Vagina (tissue), 2 donors: ENCODE results near the gene SLC1A4. TPM values are rescaled to one million over a fixed set of nuclear protein-coding genes. Genes with fewer than 3 reads are reported as not detected.
"Not testable (repeated sequence)": the region's sequence is repeated elsewhere in the genome, so short reads cannot be mapped to it uniquely, and the experiment has no call there.

Experiments
- DNase-seq, 2 donors: peaks; one replicate each; pipeline ENCODE4 v3.0.0-alpha.2; 2017; ENCODE audit errors: extremely low spot score in 2 of 2
- H3K27ac ChIP-seq: fragments of 200-600 bp; sonication (generic); one replicate; pipeline ENCODE4 v1.5.1; 2019
- H3K27me3 ChIP-seq: fragments of 200-600 bp; sonication (generic); one replicate; pipeline ENCODE4 v1.5.1; 2019
- H3K36me3 ChIP-seq, 2 donors: fragments of 200-600 bp; sonication (generic); one replicate each; pipeline ENCODE4 v1.5.1; 2017 to 2019
- H3K4me1 ChIP-seq: fragments of 200-600 bp; sonication (generic); one replicate; pipeline ENCODE4 v1.5.1; 2019
- H3K4me3 ChIP-seq, 2 donors: fragments of 200-600 bp; sonication (generic); 1 replicate in 1 of 2; 2 replicates in 1 of 2; pipeline ENCODE4 v1.5.1; 2016 to 2019
- H3K9me3 ChIP-seq: fragments of 200-600 bp; sonication (generic); one replicate; pipeline ENCODE4 v1.5.1; 2019
- POLR2A ChIP-seq, 2 donors: fragments of 450-650 bp; IDR thresholded peaks; one replicate each; pipeline ENCODE4 v1.6.1; 2017; ENCODE audit warnings: antibody characterized with exemption in 2 of 2, mild to moderate bottlenecking in 2 of 2, moderate library complexity in 2 of 2
- POLR2AphosphoS5 ChIP-seq, 2 donors: sonication (generic); formaldehyde crosslinking; IDR thresholded peaks; one replicate each; pipeline ENCODE4 v1.9.0; 2017; ENCODE audit warnings: antibody characterized with exemption in 2 of 2, mild to moderate bottlenecking in 2 of 2, low read depth in 1 of 2; ENCODE audit not compliant: insufficient read depth in 1 of 2
- intact Hi-C: fragments of 100-400 bp; cut with DNase I; formaldehyde crosslinking; loops from one replicate; pipeline ENCODE4 v1.15.1; 2023
- total RNA-seq: library from RNA; depleted of rRNA; stranded (reverse); fragments of >200 nt; gene quantifications from one replicate; pipeline ENCODE4 v1.2.3, GENCODE V29; 2016
- TF ChIP-seq, protein P1 (sequence below), 3 experiments: fragments of 450-650 bp in 2 of 3; fragments of 200-600 bp in 1 of 3; sonication (generic) in 1 of 3; IDR thresholded peaks; one replicate each; pipeline ENCODE4 v1.5.1; 2017 to 2019; ENCODE audit warnings: antibody characterized with exemption in 3 of 3, mild to moderate bottlenecking in 2 of 3, moderate library complexity in 2 of 3

The SLC1A4 gene
- total RNA-seq, 1 donor from 2014 or later = 11.5 TPM

DNA sequence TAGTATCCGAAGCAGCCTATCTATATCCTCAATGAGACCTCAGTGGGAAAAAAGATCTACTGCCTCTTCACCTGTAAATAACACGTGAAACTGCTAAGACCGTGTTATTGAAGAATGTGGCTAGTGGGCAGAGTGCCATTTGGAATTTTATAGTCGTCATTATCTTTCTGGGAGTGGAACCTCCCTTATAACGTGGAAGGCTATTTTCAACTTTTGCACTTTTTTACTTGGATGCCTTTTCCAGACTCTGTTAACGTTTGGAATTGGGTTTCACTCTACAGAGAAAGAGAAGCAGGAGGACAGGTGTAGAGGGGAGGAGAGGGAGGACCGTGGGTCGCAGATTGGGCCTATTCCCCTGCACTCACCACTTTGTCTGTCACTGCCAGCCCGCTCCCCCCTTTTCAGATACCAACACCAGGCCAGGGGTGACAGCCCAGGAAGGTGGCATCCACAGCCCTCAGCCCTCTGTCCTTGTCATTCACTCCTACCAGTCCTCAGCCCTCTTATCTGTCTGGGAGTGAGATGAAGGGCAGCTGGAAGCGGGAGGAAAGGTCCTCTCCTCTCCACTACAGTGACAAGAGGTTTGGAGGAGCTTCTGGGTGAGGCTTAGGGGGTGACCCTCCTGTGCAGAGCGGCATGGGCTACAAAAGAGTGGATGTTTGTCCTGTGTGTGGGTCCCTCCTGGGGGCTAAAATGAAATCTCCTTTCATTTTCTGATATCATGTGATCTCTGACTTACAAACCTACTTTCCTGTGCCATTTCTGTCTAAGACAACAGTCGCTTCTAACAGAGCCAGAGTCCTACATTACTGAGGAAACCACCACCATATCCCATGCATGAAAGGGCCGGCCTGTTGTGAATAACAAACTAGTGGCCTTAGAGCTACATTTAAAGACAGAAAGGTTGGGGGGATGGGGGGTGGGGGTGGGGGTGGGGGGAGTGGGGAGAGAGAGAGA lies 43.1 kb downstream of the SLC1A4 start:
- TF ChIP-seq, protein P1, sequence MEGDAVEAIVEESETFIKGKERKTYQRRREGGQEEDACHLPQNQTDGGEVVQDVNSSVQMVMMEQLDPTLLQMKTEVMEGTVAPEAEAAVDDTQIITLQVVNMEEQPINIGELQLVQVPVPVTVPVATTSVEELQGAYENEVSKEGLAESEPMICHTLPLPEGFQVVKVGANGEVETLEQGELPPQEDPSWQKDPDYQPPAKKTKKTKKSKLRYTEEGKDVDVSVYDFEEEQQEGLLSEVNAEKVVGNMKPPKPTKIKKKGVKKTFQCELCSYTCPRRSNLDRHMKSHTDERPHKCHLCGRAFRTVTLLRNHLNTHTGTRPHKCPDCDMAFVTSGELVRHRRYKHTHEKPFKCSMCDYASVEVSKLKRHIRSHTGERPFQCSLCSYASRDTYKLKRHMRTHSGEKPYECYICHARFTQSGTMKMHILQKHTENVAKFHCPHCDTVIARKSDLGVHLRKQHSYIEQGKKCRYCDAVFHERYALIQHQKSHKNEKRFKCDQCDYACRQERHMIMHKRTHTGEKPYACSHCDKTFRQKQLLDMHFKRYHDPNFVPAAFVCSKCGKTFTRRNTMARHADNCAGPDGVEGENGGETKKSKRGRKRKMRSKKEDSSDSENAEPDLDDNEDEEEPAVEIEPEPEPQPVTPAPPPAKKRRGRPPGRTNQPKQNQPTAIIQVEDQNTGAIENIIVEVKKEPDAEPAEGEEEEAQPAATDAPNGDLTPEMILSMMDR (IDR thresholded peaks at IDR 0.05) = no peak
- TF ChIP-seq POLR2A (IDR thresholded peaks at IDR 0.05) (no peak), POLR2AphosphoS5 (IDR thresholded peaks at IDR 0.05; ENCODE audit: insufficient read depth in 1 of 2, low read depth in 1 of 2) (no peak)
- no peak for DNase-seq
- Histone ChIP-seq H3K27ac (no peak overlapping the region), H3K36me3 (no peaks in the 10 kb centered on the region), H3K4me3 (no peak overlapping the region), H3K27me3 (no peaks in the 10 kb centered on the region), H3K4me1 (peaks cover 17% of the 10 kb centered on the region), H3K9me3 (no peaks in the 10 kb centered on the region)
- intact Hi-C loops = no loop called here

DNA sequence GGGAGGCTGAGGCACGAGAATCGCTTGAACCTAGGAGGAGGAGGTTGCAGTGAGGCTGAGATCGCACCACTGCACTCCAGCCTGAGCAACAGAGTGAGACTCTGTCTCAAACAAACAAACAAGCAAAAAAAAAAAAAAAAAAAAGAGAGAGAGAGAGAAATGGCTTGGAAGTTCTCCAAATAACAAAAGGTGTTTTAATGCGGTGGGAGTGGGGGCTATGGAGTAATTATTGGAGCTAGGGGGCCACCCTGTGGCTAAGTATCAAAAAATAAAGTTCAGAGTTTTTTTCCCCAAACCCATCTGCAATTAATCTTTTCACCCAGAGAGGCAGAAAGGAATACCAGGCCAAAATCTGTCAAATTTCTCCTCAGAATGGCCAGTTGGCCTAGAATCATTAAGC lies 44.0 kb downstream of the SLC1A4 start:
- no peaks in the 10 kb centered on the region for H3K27me3 ChIP-seq
- peaks cover 17% of the 10 kb centered on the region for H3K4me1 ChIP-seq
- no peak overlapping the region for H3K27ac ChIP-seq
- H3K4me3 ChIP-seq = no peak overlapping the region
- no peak for TF ChIP-seq POLR2A (IDR thresholded peaks at IDR 0.05)
- TF ChIP-seq, protein P1 (IDR thresholded peaks at IDR 0.05) = no peak
- no peak for TF ChIP-seq POLR2AphosphoS5 (IDR thresholded peaks at IDR 0.05; ENCODE audit: insufficient read depth in 1 of 2, low read depth in 1 of 2)
- intact Hi-C loops = no loop called here
- no peaks in the 10 kb centered on the region for H3K9me3 ChIP-seq
- no peak for DNase-seq
- no peaks in the 10 kb centered on the region for H3K36me3 ChIP-seq

DNA sequence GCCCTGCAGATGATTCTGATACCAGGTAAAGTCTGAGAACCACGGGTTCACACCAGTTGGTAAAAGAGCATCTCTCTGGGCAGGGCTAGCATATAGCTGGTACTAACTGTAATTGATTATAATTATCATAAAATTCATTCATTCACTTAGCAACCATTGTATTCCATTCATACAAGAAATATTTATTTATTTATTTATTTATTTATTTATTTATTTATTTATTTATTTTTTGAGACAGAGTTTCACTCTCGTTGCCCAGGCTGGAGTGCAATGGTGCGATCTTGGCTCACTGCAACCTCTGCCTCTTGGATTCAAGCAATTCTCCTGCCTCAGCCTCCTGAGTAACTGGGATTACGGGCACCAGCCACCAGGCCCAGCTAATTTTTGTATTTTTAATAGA lies 44.5 kb downstream of the SLC1A4 start:
- H3K27ac ChIP-seq, intact Hi-C loops, DNase-seq, H3K36me3 ChIP-seq, H3K27me3 ChIP-seq, H3K4me3 ChIP-seq, H3K9me3 ChIP-seq: not testable (repeated sequence)
- peaks cover 17% of the 10 kb centered on the region for H3K4me1 ChIP-seq

DNA sequence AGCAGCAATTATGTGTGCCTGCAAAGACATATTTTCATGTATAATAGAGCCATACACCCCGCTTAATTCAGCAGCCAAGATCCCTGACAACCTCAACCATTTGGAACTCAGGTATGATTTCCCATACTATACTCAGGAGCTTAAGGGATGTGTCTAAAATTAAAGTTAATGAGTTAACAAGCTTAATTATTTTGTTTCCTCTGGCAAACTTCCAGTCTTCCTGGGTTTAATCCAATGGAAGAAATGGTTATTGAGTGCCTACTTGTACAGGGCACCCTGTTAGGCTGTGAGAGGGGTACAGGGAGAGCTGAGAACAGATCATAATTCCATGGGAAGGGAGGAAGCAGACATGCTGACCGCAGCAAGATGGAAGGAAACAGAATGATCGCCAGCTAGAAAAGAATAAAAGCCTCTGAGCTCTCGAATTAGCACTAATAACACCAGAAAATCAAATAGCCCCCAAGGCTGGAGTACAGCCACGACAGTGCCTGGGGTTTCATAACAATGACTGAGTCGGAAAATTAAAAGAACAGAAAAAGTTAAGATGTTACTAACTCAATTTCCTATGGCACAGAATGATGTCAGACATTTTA lies 46.2 kb downstream of the SLC1A4 start:
- TF ChIP-seq, protein P1 (IDR thresholded peaks at IDR 0.05) = no peak
- TF ChIP-seq POLR2A (IDR thresholded peaks at IDR 0.05) = no peak
- TF ChIP-seq POLR2AphosphoS5 (IDR thresholded peaks at IDR 0.05; ENCODE audit: insufficient read depth in 1 of 2, low read depth in 1 of 2) = no peak
- Histone ChIP-seq H3K4me3 (no peak overlapping the region), H3K4me1 (peaks cover 17% of the 10 kb centered on the region), H3K27ac (no peak overlapping the region), H3K9me3 (no peaks in the 10 kb centered on the region), H3K36me3 (no peaks in the 10 kb centered on the region), H3K27me3 (no peaks in the 10 kb centered on the region)
- no peak for DNase-seq
- intact Hi-C loops = no loop called here

DNA sequence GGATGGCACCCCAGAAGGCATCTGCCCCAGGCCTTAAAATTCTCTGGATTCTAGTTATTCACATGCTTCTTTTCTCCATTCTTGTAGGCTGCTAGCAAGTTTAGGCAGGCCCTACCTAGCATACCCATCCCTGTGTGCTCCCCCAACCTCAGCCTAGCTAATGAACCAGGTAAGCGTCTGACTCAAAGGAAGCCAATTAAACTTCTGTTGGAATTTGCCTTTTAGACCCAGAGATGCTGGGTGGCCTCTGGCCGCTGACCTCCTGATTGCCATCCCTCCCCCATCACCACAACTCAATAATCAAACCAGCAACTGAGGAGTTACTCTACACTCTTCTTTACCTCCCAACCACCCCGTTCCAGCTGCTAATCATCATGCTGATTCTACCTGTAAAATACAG lies 48.0 kb downstream of the SLC1A4 start:
- H3K4me1 ChIP-seq = peaks cover 4% of the 10 kb centered on the region
- H3K4me3 ChIP-seq = no peak overlapping the region
- intact Hi-C loops = no loop called here
- no peak overlapping the region for H3K27ac ChIP-seq
- no peak for DNase-seq
- no peaks in the 10 kb centered on the region for H3K9me3 ChIP-seq
- TF ChIP-seq POLR2AphosphoS5 (IDR thresholded peaks at IDR 0.05; ENCODE audit: insufficient read depth in 1 of 2, low read depth in 1 of 2) = no peak
- H3K27me3 ChIP-seq = no peaks in the 10 kb centered on the region
- no peaks in the 10 kb centered on the region for H3K36me3 ChIP-seq

DNA sequence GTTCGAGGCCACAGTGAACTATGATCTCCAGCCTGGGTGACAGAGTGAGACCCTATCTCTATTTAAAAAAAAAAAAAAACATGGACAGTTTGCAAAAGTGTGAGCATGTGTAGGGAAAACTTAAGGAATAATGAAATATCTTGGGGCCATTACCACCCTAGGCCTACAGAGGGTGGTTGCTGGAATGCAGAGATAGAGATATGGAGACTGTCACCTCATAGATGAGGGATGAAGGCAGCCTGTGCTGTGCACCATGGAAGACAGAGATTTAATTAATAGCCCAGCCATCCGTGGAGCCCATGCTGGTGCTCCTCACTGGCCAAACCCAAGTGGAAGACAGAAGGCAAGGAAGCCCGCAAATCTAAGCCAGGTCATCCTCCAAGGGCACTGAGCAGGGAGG lies 50.4 kb downstream of the SLC1A4 start:
- Histone ChIP-seq H3K27me3 (no peaks in the 10 kb centered on the region), H3K9me3 (no peaks in the 10 kb centered on the region), H3K4me3 (no peak overlapping the region), H3K27ac (no peak overlapping the region), H3K36me3 (no peaks in the 10 kb centered on the region), H3K4me1 (no peaks in the 10 kb centered on the region)
- no peak for DNase-seq
- intact Hi-C loops = loop anchor here (2.0 kb wide), 1 partner anchor 121 kb away; no protein-coding TSS in a partner anchor
- TF ChIP-seq POLR2A (IDR thresholded peaks at IDR 0.05) (no peak), POLR2AphosphoS5 (IDR thresholded peaks at IDR 0.05; ENCODE audit: insufficient read depth in 1 of 2, low read depth in 1 of 2) (no peak)
- TF ChIP-seq, protein P1 (IDR thresholded peaks at IDR 0.05) = no peak
